ENCODE results near the gene TSPYL1. TPM values are rescaled to one million over a fixed set of nuclear protein-coding genes. Genes with fewer than 3 reads are reported as not detected.

TSPYL1 gene
- total RNA-seq, 1 donor from 2014 or later = 54.9 TPM

Other genes starting within 250 kb of the TSPYL1 start
- under 0.01 and 0.13 TPM in 2 replicates for gene FRK, start 219.0 kb downstream of the TSPYL1 start, total RNA-seq
- 3.2 and 4.9 TPM in 2 replicates for gene NT5DC1, start 179.1 kb downstream of the TSPYL1 start, total RNA-seq
- not detected in 2 replicates for gene COL10A1, start 153.8 kb downstream of the TSPYL1 start, total RNA-seq
- 5.9 and 9.2 TPM in 2 replicates for gene TSPYL4, start 25.9 kb downstream of the TSPYL1 start, total RNA-seq
- 6.8 and 9.4 TPM in 2 replicates for gene DSE, start 91.0 kb upstream of the TSPYL1 start, total RNA-seq
- 0.90 and 1.0 TPM in 2 replicates for gene CALHM6, start 181.4 kb upstream of the TSPYL1 start, total RNA-seq
- 0.64 and 1.4 TPM in 2 replicates for gene CALHM5, start 231.7 kb upstream of the TSPYL1 start, total RNA-seq

Measured in dermis microvascular lymphatic vessel endothelial cell (primary cell).